Panc1 (cell line): Measurements from ENCODE around the gene FFAR1. TPM values are rescaled to one million over a fixed set of nuclear protein-coding genes. Genes with fewer than 3 reads are reported as not detected.

ENCODE experiments used
- ATAC-seq: fragments of 200-7000 bp; cut with Tn5 transposase; 2 replicates; pipeline ENCODE4 v1.9.1; 2020; ENCODE audit warnings: mild to moderate bottlenecking, moderate library complexity
- BruUV-seq: library from RNA; stranded (reverse); fragments of 400-500 nt; replicated peaks from 2 replicates; lab custom pipeline; 2021; lab: Mats Ljungman, UMichigan
- CTCF ChIA-PET: fragments of 300-600 bp; sonication (Branson Sonifier 250); formaldehyde crosslinking; loops from one replicate; lab custom pipeline; 2022; ENCODE audit warnings: antibody characterized with exemption; lab: Charles Lee
- POLR2A ChIA-PET: fragments of 300-600 bp; sonication (Branson Sonifier 250); formaldehyde crosslinking; loops from one replicate; lab custom pipeline; 2022; ENCODE audit warnings: antibody characterized with exemption; lab: Charles Lee
- DNase-seq: peaks from one replicate; pipeline ENCODE4 v3.0.0-alpha.2; 2010; ENCODE audit warnings: low read depth, low spot score
- H3K27ac ChIP-seq: 2 replicates; pipeline ENCODE4 v1.5.1; 2011; ENCODE audit warnings: mild to moderate bottlenecking, low read length, inconsistent platforms
- H3K27me3 ChIP-seq: fragments of 200-500 bp; sonication (Bioruptor generic); 2 replicates; pipeline ENCODE4 v1.6.0; 2014; ENCODE audit warnings: low read length, inconsistent platforms; ENCODE audit not compliant: control insufficient read depth, insufficient read depth
- H3K36me3 ChIP-seq: fragments of 200-500 bp; sonication (Bioruptor generic); 2 replicates; pipeline ENCODE4 v1.5.1; 2014; ENCODE audit warnings: inconsistent platforms, mild to moderate bottlenecking, low read length, moderate library complexity; ENCODE audit not compliant: control insufficient read depth, insufficient read depth
- H3K4me1 ChIP-seq: 2 replicates; pipeline ENCODE4 v1.5.1; 2011; ENCODE audit warnings: inconsistent platforms, mild to moderate bottlenecking, low read length, moderate library complexity; ENCODE audit not compliant: control insufficient read depth, insufficient read depth
- H3K4me3 ChIP-seq, 2 experiments: 2 replicates each; pipeline ENCODE4 v1.5.1; 2011 to 2012; ENCODE audit warnings: low read depth in 2 of 2, low read length in 2 of 2, mild to moderate bottlenecking in 2 of 2, inconsistent platforms in 1 of 2, moderate library complexity in 1 of 2
- H3K9me3 ChIP-seq: fragments of 200-500 bp; sonication (Bioruptor generic); 2 replicates; pipeline ENCODE4 v1.5.1; 2014; ENCODE audit warnings: low read depth, mild to moderate bottlenecking, inconsistent platforms, low read length, moderate library complexity; ENCODE audit not compliant: control insufficient read depth, insufficient read depth
- POLR2AphosphoS5 ChIP-seq: IDR thresholded peaks from 2 replicates; pipeline ENCODE4 v1.6.1; 2012; ENCODE audit warnings: mild to moderate bottlenecking, low read depth, low read length, moderate library complexity
- SIN3A ChIP-seq: IDR thresholded peaks from 2 replicates; pipeline ENCODE4 v1.6.1; 2012; ENCODE audit warnings: low read depth, mild to moderate bottlenecking, low read length, moderate library complexity, borderline replicate concordance; ENCODE audit not compliant: insufficient read depth
- TCF7L2 ChIP-seq: IDR thresholded peaks from 2 replicates; pipeline ENCODE4 v1.6.1; 2011; ENCODE audit warnings: mild to moderate bottlenecking, low read depth, low read length, inconsistent platforms
- in situ Hi-C: cut with HindIII; loops from 2 replicates; pipeline ENCODE4 v1.10.0; 2016; ENCODE audit warnings: low sequenced_read_pairs, low pct_unique_long_range_greater_than_20kb
- intact Hi-C: fragments of 100-400 bp; cut with micrococcal nuclease; formaldehyde crosslinking; loops from one replicate; pipeline ENCODE4 v1.10.0; 2022; ENCODE audit not compliant: unreplicated experiment
- total RNA-seq: library from RNA; stranded (reverse); gene quantifications from one replicate; pipeline ENCODE4 v1.2.1, GENCODE V29; 2021; ENCODE audit not compliant: unreplicated experiment
- TF ChIP-seq, protein P1 (sequence below), 2 experiments: IDR thresholded peaks; 2 replicates each; pipeline ENCODE4 v1.6.1; 2011 to 2012; ENCODE audit warnings: low read depth in 2 of 2, control low read depth in 1 of 2, low read length in 1 of 2, mild to moderate bottlenecking in 1 of 2, moderate library complexity in 1 of 2; ENCODE audit not compliant: insufficient read depth in 1 of 2
- TF ChIP-seq, protein P2 (sequence below): fragments of 450-650 bp; IDR thresholded peaks from 2 replicates; pipeline ENCODE4 v1.5.1; 2017; ENCODE audit warnings: mild to moderate bottlenecking

Gene FFAR1
- total RNA-seq, 1 experiment from 2014 or later = not detected

DNA sequence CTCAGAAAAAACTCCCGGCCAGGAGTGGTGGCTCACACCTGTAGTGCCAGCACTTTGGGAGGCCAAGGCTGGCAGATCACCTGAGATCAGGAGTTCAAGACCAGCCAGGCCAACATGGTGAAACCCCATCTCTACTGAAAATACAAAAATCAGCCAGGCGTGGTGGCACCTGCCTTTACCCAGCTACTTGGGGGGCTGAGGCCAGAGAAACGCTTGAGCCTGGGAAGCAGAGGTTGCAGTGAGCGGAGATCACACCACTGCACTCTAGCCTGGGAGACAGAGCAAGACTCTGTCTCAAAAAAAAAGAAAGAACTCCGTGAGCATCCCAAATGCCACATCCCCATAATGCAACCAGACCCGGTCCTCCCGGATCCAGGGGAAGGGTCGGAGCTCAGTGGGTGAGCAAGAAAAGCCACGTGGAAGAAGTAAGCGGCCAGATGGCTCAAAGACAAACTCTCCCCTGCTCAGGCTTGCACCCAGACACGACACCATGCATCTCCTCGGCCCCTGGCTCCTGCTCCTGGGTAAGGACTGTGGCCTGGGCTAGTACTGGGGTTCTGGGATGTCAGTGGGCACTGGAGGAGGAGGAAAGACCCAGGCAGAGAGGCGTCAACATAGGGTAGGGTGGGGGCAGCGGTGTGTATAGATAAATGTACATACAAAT is 16.0 kb upstream of the FFAR1 start:
- TF ChIP-seq, protein P1, sequence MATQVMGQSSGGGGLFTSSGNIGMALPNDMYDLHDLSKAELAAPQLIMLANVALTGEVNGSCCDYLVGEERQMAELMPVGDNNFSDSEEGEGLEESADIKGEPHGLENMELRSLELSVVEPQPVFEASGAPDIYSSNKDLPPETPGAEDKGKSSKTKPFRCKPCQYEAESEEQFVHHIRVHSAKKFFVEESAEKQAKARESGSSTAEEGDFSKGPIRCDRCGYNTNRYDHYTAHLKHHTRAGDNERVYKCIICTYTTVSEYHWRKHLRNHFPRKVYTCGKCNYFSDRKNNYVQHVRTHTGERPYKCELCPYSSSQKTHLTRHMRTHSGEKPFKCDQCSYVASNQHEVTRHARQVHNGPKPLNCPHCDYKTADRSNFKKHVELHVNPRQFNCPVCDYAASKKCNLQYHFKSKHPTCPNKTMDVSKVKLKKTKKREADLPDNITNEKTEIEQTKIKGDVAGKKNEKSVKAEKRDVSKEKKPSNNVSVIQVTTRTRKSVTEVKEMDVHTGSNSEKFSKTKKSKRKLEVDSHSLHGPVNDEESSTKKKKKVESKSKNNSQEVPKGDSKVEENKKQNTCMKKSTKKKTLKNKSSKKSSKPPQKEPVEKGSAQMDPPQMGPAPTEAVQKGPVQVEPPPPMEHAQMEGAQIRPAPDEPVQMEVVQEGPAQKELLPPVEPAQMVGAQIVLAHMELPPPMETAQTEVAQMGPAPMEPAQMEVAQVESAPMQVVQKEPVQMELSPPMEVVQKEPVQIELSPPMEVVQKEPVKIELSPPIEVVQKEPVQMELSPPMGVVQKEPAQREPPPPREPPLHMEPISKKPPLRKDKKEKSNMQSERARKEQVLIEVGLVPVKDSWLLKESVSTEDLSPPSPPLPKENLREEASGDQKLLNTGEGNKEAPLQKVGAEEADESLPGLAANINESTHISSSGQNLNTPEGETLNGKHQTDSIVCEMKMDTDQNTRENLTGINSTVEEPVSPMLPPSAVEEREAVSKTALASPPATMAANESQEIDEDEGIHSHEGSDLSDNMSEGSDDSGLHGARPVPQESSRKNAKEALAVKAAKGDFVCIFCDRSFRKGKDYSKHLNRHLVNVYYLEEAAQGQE (IDR thresholded peaks at IDR 0.05; ENCODE audit: insufficient read depth in 1 of 2, low read depth in 2 of 2, low read length in 1 of 2) = no peak
- no peak for TF ChIP-seq TCF7L2
- TF ChIP-seq SIN3A = no peak
- no peak for TF ChIP-seq POLR2AphosphoS5
- TF ChIP-seq, protein P2, sequence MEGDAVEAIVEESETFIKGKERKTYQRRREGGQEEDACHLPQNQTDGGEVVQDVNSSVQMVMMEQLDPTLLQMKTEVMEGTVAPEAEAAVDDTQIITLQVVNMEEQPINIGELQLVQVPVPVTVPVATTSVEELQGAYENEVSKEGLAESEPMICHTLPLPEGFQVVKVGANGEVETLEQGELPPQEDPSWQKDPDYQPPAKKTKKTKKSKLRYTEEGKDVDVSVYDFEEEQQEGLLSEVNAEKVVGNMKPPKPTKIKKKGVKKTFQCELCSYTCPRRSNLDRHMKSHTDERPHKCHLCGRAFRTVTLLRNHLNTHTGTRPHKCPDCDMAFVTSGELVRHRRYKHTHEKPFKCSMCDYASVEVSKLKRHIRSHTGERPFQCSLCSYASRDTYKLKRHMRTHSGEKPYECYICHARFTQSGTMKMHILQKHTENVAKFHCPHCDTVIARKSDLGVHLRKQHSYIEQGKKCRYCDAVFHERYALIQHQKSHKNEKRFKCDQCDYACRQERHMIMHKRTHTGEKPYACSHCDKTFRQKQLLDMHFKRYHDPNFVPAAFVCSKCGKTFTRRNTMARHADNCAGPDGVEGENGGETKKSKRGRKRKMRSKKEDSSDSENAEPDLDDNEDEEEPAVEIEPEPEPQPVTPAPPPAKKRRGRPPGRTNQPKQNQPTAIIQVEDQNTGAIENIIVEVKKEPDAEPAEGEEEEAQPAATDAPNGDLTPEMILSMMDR = no peak
- H3K27me3 ChIP-seq = no peaks in the 10 kb centered on the region
- no peak for DNase-seq
- intact Hi-C loops = no loop called here
- ATAC-seq = no peak
- H3K4me1 ChIP-seq = no peaks in the 10 kb centered on the region
- BruUV-seq = no TSS peak
- in situ Hi-C loops = no loop called here
- no peaks in the 10 kb centered on the region for H3K36me3 ChIP-seq
- no peak overlapping the region for H3K27ac ChIP-seq
- H3K9me3 ChIP-seq = no peaks in the 10 kb centered on the region
- ChIA-PET POLR2A (no interaction called here), CTCF (no interaction called here)
- H3K4me3 ChIP-seq = no peak overlapping the region

DNA sequence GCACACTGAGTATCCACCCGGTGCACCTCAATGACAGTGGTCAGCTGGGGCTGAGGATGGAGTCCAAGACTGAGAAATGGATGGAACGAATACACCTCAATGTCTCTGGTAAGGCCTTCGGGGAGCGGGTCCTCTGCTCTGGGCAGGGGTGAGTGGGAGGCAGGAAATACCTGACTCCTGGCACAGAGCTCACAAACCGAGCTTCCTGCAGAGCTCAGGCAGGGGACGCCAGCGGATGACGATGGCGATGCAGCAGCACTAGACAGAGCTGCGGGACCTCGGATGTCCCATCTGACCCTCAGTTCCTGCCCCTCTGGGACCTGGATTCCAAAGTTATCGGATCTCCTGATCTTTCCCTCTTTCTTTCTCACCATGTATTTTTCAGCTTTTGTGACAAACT is 14.9 kb upstream of the FFAR1 start:
- Histone ChIP-seq H3K4me1 (no peaks in the 10 kb centered on the region), H3K27me3 (no peaks in the 10 kb centered on the region), H3K36me3 (no peaks in the 10 kb centered on the region), H3K27ac (no peak overlapping the region), H3K4me3 (no peak overlapping the region), H3K9me3 (no peaks in the 10 kb centered on the region)
- ChIA-PET CTCF (no interaction called here), POLR2A (no interaction called here)
- ATAC-seq (no peak), DNase-seq (no peak)
- TF ChIP-seq SIN3A (no peak), POLR2AphosphoS5 (no peak), TCF7L2 (no peak)
- TF ChIP-seq, protein P1 (IDR thresholded peaks at IDR 0.05; ENCODE audit: insufficient read depth in 1 of 2, low read depth in 2 of 2, low read length in 1 of 2) = no peak
- TF ChIP-seq, protein P2 = no peak
- BruUV-seq = no TSS peak
- intact Hi-C loops = no loop called here
- in situ Hi-C loops = no loop called here
